HG02884 (cell line): ENCODE data around the gene KREMEN1.

Experiments
- ATAC-seq: cut with Tn5 transposase; IDR thresholded peaks from one replicate; pipeline ENCODE4 v1.9.1; 2021; ENCODE audit warnings: mild to moderate bottlenecking, moderate library complexity; ENCODE audit not compliant: unreplicated experiment

The KREMEN1 gene

DNA sequence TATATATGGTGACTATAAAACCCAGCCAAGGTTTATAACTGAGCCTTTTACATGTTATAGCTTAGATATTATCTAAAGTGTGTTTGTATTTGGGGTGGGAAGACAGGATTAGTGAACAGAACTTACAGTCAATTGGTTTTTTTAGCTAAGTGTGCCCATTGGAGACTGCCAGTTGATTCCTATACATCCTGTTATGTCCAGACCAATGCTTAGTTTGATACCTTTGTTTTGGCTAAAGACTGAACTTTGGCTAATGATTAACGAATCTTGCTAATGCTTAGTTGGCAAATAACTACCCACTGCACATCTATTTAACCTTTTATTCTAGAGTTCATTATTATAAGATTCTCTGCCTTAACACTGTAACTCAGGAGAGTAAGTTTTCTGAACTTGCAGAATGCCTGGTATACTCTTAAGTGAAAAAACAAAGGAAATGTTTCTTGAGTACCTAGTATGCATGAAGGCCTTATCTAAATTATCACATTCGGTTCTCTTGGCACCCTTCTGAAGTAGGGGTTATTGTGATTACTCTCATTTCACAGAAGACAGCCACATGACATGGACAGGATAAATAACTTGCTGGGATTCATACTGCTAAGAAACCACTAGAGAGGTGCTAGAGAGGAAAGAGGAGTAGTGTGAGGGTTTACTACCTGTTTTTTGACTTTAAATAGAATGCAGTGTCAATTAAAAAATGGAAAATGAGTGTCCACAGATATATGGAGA lies 54.0 kb downstream of the KREMEN1 start:
- ATAC-seq, result no peak

DNA sequence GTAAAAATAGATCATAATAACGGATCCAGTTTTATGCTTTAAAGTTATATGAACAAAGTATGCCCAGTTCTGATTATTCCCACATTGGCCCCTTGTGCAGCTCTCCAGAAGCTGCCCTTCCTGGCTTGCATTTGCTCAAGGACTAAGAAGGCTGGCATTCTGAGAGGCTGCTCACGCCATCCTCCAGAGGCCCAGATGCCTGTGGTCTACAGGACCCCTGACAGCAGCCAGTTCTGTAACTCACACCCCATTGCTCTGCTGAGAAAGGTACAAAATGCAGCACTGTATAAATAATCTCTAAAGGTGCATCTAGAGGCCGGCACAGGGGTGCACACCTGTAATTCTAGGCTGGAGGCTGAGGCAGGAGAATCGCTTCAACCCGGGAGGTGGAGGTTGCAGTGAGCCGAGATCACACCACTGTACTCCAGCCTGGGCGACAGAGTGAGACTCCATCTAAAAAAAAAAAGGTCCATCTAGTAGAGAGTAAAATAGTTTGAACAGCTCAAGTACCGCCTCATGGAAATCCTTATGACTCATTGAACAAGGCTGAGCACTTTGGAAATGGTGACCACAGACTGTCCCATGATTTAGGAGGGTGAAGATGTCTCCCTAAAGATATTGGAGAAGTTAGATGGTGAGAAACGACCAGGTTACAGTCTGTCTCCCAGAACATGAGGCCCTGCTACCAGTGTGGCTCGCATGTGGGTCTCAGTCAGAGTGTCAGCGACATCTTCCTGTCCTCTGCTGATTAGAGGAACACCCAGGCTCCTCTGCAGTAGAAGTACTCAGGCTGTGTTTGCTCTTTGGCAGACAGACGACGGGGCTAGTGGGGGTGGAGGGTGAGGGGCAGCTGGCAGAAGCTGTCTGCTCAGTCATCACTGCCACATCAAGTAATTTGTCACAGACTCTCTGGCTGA lies 56.3 kb downstream of the KREMEN1 start:
- no peak for ATAC-seq

DNA sequence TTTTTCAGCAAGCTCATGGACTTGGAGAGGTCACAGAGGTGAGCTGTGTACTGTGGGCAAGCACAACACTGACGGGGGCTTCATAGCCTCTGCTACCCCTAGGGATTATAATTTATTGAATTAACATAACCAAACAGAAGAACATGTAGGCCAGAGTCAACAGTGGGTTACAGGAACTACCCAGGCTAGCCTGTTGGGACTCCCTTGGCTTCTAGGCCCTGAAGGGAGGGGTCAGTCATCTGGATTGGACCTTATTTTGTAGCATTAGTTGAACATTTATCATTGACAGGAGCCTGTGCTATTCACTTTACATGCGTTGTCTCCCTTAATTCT lies 56.9 kb downstream of the KREMEN1 start:
- no peak for ATAC-seq

DNA sequence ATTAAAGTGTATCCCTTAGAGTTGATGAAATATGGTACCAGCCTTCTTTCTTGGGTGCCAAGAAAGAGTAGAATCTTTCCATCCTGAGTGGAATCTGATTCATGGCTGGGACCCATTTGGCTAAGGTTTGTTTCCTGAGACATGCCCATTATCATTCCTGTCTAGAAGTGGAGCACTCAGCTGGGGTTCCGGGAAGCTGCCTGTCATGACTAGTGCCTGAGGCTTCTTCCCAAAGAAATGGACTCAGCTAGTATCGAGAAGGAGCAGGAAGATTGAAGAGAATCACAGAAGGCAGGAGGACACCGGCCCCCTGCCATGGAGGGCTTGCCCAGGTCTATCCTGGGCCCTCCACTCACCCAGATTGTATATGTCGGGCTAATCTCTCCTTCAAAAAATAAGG lies 57.6 kb downstream of the KREMEN1 start:
- no peak for ATAC-seq

DNA sequence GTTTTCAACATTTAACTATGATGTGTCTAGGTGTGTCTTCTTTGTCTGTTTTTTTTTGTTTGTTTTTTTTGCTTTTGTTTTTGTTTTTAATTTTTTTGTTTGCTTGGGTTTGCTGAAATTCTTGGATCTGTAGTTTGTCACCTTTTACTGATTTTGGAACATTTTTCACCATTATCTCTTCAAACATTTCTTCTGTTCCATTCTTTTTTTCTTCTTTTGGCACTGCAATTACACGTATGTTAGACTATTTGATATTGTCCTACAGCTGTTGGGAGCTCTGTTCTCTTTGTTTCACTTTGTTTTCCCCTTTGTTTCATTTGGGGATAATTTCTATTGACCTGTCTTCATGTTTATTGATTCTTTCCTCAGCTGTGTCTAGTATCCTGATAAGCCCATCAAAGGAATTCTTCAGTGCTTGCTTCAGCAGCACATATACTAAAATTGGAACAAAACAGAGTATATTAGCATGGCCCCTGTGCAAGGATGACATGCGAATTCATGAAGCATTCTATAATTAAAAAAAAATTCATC lies 60.8 kb downstream of the KREMEN1 start:
- ATAC-seq, result no peak

DNA sequence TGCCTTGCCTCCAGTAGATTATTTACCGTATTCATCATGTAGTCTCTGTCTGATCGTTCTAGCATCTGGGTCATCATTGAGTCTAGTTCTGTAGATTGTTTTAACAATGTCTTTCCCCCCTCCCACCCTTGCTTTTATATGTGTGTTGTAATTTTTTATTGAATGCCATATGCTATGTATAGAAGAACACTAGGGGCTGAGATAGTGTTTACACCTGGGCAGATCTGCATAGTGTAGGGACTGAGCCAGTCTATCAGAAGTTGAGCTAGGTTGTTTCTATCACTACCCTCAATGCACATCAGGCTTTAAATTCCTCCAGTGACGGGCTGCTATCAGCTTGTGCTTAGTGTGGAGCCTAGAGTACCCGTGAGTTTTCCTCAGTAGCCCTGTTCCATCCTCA lies 61.6 kb downstream of the KREMEN1 start:
- no peak for ATAC-seq

DNA sequence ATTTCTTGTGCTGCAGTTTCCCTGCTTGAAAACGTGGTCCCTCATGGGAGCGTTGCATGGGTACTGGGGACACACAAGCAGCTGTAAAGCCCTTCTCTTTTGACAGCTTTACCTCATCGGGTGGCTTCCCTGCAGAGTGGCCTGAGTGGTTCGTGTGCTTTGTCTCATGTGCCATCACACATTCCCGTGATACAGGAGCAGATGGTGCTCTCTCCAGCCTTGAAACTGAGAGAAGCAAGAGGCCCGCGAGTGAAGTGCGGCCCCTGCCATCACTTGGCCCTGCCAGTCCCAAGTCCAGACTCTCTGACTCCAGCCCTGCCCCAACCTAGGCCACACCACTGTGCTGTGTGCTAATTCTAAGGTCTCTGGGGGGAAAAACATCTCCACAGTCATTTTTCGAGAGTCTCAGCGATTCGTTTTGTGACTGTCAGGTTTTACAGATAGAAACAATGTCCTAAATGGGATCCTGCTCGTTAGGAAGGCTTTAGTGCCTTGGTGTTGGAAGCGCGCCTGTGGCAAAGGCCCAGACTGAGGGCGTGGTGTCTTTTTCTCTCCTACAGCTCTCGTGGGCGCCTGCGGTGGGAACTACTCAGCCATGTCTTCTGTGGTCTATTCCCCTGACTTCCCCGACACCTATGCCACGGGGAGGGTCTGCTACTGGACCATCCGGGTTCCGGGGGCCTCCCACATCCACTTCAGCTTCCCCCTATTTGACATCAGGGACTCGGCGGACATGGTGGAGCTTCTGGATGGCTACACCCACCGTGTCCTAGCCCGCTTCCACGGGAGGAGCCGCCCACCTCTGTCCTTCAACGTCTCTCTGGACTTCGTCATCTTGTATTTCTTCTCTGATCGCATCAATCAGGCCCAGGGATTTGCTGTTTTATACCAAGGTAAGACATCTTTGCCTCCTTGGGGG lies 64.2 kb downstream of the KREMEN1 start:
- no peak for ATAC-seq

DNA sequence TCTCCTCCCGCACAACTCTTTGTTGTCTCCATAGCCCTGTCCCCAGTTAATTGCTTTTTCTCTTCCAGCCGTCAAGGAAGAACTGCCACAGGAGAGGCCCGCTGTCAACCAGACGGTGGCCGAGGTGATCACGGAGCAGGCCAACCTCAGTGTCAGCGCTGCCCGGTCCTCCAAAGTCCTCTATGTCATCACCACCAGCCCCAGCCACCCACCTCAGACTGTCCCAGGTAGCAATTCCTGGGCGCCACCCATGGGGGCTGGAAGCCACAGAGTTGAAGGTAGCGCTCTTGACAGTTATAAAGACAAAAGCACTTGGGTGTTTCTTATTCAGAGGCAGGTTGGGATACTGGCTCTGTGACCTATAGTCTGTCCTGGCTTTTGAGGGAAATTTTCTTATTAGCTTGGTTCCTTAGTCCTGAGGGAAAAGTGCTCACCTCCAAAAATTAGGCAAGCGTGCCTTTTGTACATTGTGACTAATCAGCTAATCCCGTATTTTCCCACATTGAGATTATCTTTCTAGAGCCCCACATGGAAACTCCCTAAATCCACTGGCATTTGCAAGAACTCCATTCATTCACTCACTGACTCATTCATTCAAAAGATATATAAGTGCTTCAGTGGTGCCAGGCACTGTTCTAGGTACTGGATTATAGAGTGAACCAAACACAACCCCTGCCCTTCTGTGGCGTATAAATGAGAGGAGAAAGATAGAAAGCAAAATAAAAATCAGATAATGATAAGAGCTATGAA lies 65.9 kb downstream of the KREMEN1 start:
- ATAC-seq, result no peak

DNA sequence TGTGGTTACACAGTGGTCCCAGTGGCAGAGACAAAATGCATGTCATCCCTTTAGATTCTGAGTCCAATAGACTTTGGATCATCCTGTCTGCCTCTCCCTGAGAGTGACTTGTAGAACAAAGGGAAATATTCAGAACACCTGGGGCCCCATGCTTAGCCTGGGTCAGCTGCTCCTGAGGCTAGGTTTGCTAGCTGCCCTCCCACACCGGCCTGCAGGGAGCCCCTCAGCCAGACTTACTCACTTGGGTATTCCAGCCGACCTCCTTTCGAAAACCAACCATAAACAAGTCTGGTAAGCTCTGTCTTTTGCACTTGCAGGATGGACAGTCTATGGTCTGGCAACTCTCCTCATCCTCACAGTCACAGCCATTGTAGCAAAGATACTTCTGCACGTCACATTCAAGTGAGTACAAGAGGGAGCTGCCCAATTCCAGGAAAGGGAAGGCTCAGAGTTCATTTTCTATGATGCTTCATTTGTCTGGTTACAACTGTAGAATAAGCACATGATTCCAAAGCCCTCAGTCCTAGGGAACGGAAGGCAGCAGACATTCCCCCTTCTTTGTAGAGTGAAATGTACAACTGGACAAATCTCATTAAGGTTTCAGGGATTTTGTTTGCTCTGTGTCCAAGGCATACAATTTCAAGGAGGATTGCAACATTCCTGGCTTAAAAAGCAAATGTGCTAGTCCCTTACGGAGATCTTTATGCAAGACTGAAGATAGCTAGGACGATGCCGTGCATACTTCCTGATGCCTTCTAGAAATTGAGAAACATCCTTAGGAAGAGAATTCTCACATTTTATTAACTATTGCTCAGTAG lies 67.3 kb downstream of the KREMEN1 start:
- ATAC-seq, result no peak

DNA sequence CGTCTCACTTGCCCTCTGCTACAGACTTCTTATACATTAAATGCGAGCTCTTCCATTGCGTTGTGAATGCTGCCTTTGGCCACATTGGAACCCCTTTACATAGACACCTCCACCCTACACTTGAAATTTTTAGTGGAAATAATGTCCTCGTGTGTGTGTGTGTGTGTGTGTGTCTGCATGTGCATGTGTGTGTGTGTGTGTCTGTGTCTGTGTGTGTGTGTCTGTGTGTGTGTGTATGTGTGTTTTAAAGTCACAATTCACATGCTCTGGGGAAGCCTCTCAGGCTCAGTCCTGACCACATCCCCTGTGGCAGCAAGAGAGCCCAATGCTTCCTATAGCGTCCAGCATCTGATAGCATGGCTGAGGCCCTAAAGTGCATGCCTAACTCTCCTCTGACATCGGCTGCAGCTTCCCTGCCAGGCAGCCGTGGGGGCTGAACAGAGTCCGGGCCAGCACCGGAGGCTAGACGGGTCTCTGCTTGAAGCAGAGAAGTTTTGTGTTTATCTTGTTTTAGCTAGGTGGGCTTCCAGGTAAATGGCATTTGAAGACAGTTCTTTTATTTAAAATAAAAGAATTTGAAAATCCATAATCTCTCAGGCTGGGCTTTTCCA lies 68.3 kb downstream of the KREMEN1 start:
- no peak for ATAC-seq

DNA sequence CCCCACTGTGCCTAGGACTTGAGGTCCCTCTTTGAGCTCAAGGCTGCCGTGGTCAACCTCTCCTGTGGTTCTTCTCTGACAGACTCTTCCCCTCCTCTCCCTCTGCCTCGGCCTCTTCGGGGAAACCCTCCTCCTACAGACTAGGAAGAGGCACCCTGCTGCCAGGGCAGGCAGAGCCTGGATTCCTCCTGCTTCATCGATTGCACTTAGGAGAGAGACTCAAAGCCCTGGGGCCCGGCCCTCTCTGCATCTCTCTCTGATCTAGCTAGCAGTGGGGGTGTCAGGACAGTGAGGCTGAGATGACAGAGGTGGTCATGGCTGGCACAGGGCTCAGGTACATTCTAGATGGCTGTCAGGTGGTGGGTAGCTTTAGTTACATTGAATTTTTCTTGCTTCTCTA lies 69.3 kb downstream of the KREMEN1 start:
- no peak for ATAC-seq

DNA sequence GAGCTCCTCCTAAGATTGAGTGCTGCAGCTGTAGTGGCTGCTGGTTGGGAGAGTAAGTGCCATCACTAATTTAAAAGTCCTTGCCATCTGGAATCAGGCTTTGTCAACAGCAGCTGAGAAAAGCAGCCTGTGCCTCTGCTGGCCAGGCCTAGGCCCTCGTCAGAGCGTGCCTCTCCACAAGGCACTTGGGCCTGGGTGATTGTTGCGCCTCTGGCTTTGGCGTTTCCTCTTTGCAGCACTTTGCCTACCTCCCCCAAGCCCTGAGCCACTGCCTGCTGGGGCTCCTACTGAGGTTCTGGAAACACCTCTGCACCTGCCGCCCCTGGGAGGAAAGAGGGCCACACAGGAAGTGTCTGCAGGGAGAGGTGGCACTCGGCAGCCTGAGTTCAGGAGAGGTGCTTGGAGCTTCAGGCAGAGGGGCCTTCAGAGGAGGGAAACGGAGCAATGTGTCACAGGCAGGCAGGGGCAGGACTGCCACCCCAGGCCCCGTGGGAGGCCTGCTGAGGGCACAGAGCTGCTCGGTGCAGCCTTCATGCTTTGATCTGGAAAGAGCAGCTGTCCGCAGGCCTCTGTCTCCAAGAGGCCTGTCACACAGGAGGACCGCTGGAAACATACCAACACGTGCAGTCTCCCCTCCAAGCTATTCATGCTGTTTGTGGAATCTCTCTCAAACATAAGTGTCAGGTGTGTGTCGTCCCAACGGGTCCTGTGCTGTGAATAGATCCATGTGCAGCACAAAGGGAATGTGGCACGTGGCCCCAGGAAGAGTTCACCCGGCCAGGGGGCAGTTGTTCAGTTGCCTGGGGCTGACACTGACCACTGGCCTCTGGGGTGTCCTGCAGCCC lies 71.3 kb downstream of the KREMEN1 start:
- ATAC-seq, result no peak

DNA sequence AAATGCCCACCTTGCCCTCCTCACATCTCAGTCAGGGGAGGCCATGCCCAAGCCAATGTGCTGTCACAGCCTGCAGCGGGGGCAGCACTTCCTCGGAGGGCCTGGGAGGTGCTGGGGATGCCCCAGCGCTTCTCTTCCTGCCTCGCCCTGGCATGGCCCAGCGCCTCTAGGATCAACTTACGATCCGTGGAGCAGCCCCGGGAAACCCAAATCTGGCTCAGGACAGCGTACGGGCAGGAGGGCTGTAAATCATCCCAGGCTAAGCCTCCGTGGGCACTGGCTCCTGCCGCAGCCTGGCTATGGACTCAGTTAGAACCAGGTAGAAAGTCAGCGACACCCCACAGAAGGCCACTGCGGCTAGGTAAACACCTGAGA lies 71.9 kb downstream of the KREMEN1 start:
- no peak for ATAC-seq

DNA sequence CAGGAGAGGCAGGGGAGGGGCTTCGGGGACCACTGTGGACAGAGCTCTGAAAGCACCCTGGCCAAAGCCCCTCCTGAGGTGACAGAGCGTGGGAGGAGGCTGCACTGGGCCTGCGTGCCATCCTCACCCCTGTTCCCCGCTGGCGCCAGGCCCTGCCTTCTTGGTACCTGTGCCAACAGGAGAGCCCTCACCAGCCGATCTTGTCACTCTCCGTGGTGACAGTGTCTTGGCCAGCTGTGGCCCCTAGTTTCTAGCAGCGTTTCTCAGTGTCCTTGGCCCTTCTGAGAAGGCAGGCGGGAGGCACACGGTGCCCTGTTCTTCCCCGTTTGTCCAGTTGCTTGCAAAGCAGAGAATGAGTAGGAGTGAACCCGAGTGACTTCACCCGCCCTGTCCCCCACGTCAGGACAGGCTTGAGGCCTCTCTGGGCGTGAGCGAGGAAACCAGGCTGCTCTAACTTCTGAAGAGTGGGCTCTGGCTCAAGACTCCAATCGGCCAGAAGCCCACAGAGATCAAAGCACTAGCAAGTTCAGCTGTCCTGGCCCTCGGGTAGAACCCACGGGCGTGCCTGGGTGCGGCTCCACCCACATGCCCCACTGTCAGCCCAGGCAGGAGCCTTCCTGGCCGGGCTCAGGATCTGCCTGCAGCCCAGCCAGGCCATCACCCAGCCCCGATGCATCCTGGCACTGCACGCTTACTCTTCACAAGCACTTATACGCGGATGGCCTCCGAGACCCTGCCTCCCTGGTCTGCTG lies 72.7 kb downstream of the KREMEN1 start:
- no peak for ATAC-seq

DNA sequence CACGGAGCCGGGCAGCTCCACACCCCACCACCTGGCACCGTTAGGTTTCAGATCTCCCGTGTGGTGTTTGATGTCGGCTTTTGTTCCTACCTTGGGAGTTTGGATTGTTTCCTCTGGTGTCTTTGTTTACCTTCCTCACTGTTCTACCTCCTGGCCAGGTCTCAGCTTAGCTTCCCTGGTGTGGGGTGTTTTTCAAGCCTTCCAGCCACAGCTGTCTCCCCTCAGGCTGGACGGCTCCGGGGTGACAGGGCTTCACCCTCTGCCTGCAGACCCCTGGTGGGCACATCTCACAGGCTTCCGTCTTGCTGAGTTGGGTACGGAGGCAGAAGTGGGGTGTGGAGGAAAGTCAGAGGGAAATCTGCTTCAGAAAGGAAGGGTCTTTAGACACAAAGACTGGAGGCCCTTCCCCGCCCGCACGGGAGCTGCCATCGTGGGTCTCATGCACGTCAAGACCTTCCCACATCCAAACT lies 73.3 kb downstream of the KREMEN1 start:
- no peak for ATAC-seq

DNA sequence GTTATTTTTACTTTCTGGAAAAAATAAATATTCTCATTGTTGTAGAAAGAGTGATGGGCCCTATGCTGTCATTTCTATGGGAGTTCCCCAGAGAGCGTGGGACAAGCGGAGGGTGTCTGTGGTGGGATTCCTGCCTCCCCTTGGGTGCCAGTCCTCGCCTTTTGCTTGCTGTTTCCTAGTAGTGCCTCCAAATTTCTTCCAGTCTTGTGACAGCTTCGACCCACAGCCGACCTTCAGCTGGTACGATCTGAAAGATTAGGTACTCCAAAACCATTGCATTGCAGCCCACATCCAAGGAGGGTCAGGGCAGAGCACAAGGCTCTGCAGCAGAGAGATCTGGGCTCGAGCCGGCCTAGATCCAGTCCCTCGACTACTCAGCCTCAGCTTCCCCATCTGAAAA lies 73.9 kb downstream of the KREMEN1 start:
- ATAC-seq, result no peak

DNA sequence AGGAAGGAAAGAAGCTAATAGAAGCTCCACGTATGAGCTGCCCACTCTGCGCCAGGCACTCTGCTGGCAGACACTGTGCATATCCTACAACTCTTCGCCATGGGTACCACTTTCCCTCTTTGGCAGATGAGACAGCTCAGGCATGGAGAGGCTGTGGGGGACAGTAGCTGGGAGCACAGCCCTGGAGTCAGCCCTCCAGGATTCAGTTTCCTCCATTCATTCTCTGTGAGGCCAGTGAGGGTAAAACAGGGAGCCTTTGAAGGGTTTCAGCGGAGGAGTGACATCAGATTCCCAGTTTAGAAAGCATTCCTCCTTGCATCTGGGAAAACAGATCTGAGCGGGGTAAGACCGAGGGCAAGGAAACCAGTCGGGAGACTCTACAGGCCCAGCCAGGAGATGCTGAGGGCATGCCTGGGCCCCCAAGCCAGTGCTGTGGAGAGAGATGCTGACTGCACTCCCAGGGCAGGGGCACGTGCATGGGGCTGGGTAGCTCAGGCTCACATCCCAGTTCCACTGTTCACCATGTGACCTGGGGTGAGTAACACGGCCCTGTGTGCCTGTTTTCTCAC lies 74.6 kb downstream of the KREMEN1 start:
- ATAC-seq, result no peak
